Smooth muscle cell (in vitro differentiated cells): ENCODE results near the gene LRRC63. TPM values are rescaled to one million over a fixed set of nuclear protein-coding genes. Genes with fewer than 3 reads are reported as not detected.

ENCODE experiments used
- DNase-seq: peaks from one replicate; lab custom pipeline; 2025; ENCODE audit not compliant: unreplicated experiment; lab: John Stamatoyannopoulos, UW
- H2AFZ ChIP-seq: fragments of 200-600 bp; sonication (generic); 2 replicates; pipeline ENCODE4 v1.6.0; 2016; ENCODE audit warnings: antibody characterized with exemption, low read depth, mild to moderate bottlenecking
- H3F3A ChIP-seq: fragments of 200-600 bp; sonication (generic); 2 replicates; pipeline ENCODE4 v1.6.0; 2017; ENCODE audit warnings: antibody characterized with exemption, low read depth
- H3K27ac ChIP-seq: fragments of 200-600 bp; sonication (generic); 2 replicates; pipeline ENCODE4 v1.5.1; 2016; ENCODE audit warnings: low read depth, mild to moderate bottlenecking
- H3K27me3 ChIP-seq: fragments of 200-600 bp; sonication (generic); 2 replicates; pipeline ENCODE4 v1.6.1; 2016; ENCODE audit warnings: low read depth, mild to moderate bottlenecking
- H3K36me3 ChIP-seq: fragments of 200-600 bp; sonication (generic); 2 replicates; pipeline ENCODE4 v1.5.1; 2016; ENCODE audit warnings: low read depth
- H3K4me1 ChIP-seq: fragments of 200-600 bp; sonication (generic); 2 replicates; pipeline ENCODE4 v1.5.1; 2016; ENCODE audit warnings: low read depth
- H3K4me2 ChIP-seq: fragments of 200-600 bp; sonication (generic); 2 replicates; pipeline ENCODE4 v1.6.0; 2016; ENCODE audit warnings: mild to moderate bottlenecking
- H3K4me3 ChIP-seq: fragments of 200-600 bp; sonication (generic); 2 replicates; pipeline ENCODE4 v1.5.1; 2016; ENCODE audit warnings: mild to moderate bottlenecking
- H3K79me2 ChIP-seq: fragments of 200-600 bp; sonication (generic); 2 replicates; pipeline ENCODE4 v1.6.0; 2016; ENCODE audit warnings: low read depth, mild to moderate bottlenecking
- H3K9ac ChIP-seq: fragments of 200-600 bp; sonication (generic); 2 replicates; pipeline ENCODE4 v1.6.0; 2016; ENCODE audit warnings: low read depth
- H3K9me3 ChIP-seq: fragments of 200-600 bp; sonication (generic); replicated peaks from 2 replicates; pipeline ENCODE4 v1.5.1; 2016; ENCODE audit warnings: low read depth
- H4K20me1 ChIP-seq: fragments of 200-600 bp; sonication (generic); 2 replicates; pipeline ENCODE4 v1.6.0; 2016; ENCODE audit warnings: low read depth
- WGBS: methylation state at CpG from one replicate; pipeline ENCODE4 v1.1.7; 2016; ENCODE audit warnings: low lambda C conversion rate; 5-methylcytosine and 5-hydroxymethylcytosine counted together
- polyA plus RNA-seq: library from polyadenylated mRNA; unstranded; fragments of >200 nt; fragmentation: Nextera tagmentation; extraction: Ambion mirVana; gene quantifications from 2 replicates; pipeline ENCODE4 v1.2.1, GENCODE V29; 2016
- total RNA-seq: library from RNA; depleted of rRNA; stranded (reverse); fragments of >200 nt; gene quantifications from 2 replicates; pipeline ENCODE4 v1.2.3, GENCODE V29; 2014
- TF ChIP-seq, protein P1 (sequence below): fragments of 200-600 bp; sonication (generic); IDR thresholded peaks from 2 replicates; pipeline ENCODE4 v1.5.1; 2017; ENCODE audit warnings: borderline replicate concordance, mild to moderate bottlenecking, antibody characterized with exemption; ENCODE audit not compliant: insufficient read depth, poor library complexity, severe bottlenecking

The LRRC63 gene
- total and polyA plus RNA-seq, 2 experiments from 2014 or later = 0.16 TPM; not detected in 1

- Histone ChIP-seq H3K4me2 (no peak overlapping the region), H3F3A (peaks cover 12% of the 10 kb centered on the region), H3K36me3 (no peaks in the 10 kb centered on the region), H3K79me2 (no peaks in the 10 kb centered on the region), H4K20me1 (no peaks in the 10 kb centered on the region), H3K9me3 (no peaks in the 10 kb centered on the region), H3K4me1 (no peaks in the 10 kb centered on the region), H3K9ac (no peak overlapping the region), H3K27me3 (no peaks in the 10 kb centered on the region), H3K27ac (peak overlapping the region; percentile 77), H3K4me3 (no peak overlapping the region), H2AFZ (no peak overlapping the region)
- TF ChIP-seq, protein P1, sequence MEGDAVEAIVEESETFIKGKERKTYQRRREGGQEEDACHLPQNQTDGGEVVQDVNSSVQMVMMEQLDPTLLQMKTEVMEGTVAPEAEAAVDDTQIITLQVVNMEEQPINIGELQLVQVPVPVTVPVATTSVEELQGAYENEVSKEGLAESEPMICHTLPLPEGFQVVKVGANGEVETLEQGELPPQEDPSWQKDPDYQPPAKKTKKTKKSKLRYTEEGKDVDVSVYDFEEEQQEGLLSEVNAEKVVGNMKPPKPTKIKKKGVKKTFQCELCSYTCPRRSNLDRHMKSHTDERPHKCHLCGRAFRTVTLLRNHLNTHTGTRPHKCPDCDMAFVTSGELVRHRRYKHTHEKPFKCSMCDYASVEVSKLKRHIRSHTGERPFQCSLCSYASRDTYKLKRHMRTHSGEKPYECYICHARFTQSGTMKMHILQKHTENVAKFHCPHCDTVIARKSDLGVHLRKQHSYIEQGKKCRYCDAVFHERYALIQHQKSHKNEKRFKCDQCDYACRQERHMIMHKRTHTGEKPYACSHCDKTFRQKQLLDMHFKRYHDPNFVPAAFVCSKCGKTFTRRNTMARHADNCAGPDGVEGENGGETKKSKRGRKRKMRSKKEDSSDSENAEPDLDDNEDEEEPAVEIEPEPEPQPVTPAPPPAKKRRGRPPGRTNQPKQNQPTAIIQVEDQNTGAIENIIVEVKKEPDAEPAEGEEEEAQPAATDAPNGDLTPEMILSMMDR = no peak
- 89% methylated on average over 3 of the region's 3 CpGs for WGBS
- DNase-seq = no peak
Observed at GRCh38 chr13:46297361-46297811, 85.7 kb downstream of the LRRC63 start.

GRCh38 chr13:46303742-46304385 lies 92.1 kb downstream of the LRRC63 start:
- 86% methylated on average over 7 of the region's 7 CpGs for WGBS
- no peaks in the 10 kb centered on the region for H3K27me3 ChIP-seq

GRCh38 chr13:46304546-46304945 lies 92.8 kb downstream of the LRRC63 start:
- Histone ChIP-seq H3K9ac (no peak overlapping the region), H3K4me1 (no peaks in the 10 kb centered on the region), H3K27ac (no peak overlapping the region), H3K9me3 (no peaks in the 10 kb centered on the region), H3K4me3 (no peak overlapping the region), H3K36me3 (no peaks in the 10 kb centered on the region), H4K20me1 (no peaks in the 10 kb centered on the region), H3K4me2 (no peak overlapping the region), H2AFZ (no peak overlapping the region), H3F3A (no peaks in the 10 kb centered on the region), H3K27me3 (no peaks in the 10 kb centered on the region), H3K79me2 (no peaks in the 10 kb centered on the region)
- TF ChIP-seq, protein P1 = no peak
- DNase-seq = no peak
- WGBS = 92% methylated on average over 3 of the region's 3 CpGs

More at GRCh38 chr13:46303742-46304385, 92.1 kb downstream of the LRRC63 start:
- H3K4me2 ChIP-seq = no peak overlapping the region
- no peaks in the 10 kb centered on the region for H3K79me2 ChIP-seq
- H3K4me1 ChIP-seq = no peaks in the 10 kb centered on the region
- no peaks in the 10 kb centered on the region for H3K36me3 ChIP-seq
- H3K9me3 ChIP-seq = no peaks in the 10 kb centered on the region
- no peaks in the 10 kb centered on the region for H4K20me1 ChIP-seq
- H2AFZ ChIP-seq = no peak overlapping the region
- TF ChIP-seq, protein P1 = no peak
- no peak overlapping the region for H3K9ac ChIP-seq
- H3F3A ChIP-seq = no peaks in the 10 kb centered on the region
- no peak for DNase-seq
- H3K4me3 ChIP-seq = no peak overlapping the region
- H3K27ac ChIP-seq = no peak overlapping the region

GRCh38 chr13:46307554-46307953 lies 95.8 kb downstream of the LRRC63 start:
- Histone ChIP-seq H3K9me3 (no peaks in the 10 kb centered on the region), H3K4me2 (no peak overlapping the region), H3K4me1 (no peaks in the 10 kb centered on the region), H3K9ac (no peak overlapping the region), H2AFZ (no peak overlapping the region), H3K27ac (no peak overlapping the region), H3K36me3 (no peaks in the 10 kb centered on the region), H3F3A (no peaks in the 10 kb centered on the region), H4K20me1 (no peaks in the 10 kb centered on the region), H3K27me3 (no peaks in the 10 kb centered on the region), H3K4me3 (no peak overlapping the region), H3K79me2 (no peaks in the 10 kb centered on the region)
- 71% methylated on average over 1 of the region's 1 CpG for WGBS
- no peak for DNase-seq
- TF ChIP-seq, protein P1 = no peak
